HEK293 (cell line): ENCODE data around the gene ACAN.

Source experiments
- CTCF ChIA-PET: fragments of 350-600 bp; formaldehyde crosslinking; extraction: SDS; loops from one replicate; lab custom pipeline; 2021; ENCODE audit warnings: antibody characterized with exemption; lab: Yijun Ruan, JAX
- POLR2A ChIA-PET: fragments of 300-600 bp; formaldehyde crosslinking; extraction: SDS; loops from one replicate; lab custom pipeline; 2020; ENCODE audit warnings: antibody characterized with exemption, inconsistent platforms; lab: Yijun Ruan, JAX
- H3K27ac ChIP-seq: fragments of 200-500 bp; sonication (Bioruptor generic); 2 replicates; pipeline ENCODE4 v1.5.1; 2014; ENCODE audit warnings: low read depth, low read length, control low read depth, inconsistent platforms; ENCODE audit errors: extremely low read depth
- H3K36me3 ChIP-seq, 2 experiments: fragments of 200-500 bp in 1 of 2; sonication (Bioruptor generic) in 1 of 2; 1 replicate in 1 of 2; 2 replicates in 1 of 2; pipeline ENCODE4 v1.5.1; 2014 to 2017; ENCODE audit warnings: inconsistent platforms in 2 of 2, low read length in 2 of 2; ENCODE audit not compliant: control insufficient read depth in 2 of 2, insufficient read depth in 1 of 2
- H3K4me1 ChIP-seq: fragments of 200-500 bp; sonication (Bioruptor generic); 2 replicates; pipeline ENCODE4 v1.5.1; 2014; ENCODE audit warnings: mild to moderate bottlenecking, low read length, inconsistent platforms; ENCODE audit not compliant: control insufficient read depth, insufficient read depth
- H3K4me3 ChIP-seq: 2 replicates; pipeline ENCODE4 v1.5.1; 2011; ENCODE audit warnings: low read depth, mild to moderate bottlenecking, control low read depth, low read length, moderate library complexity
- H3K9me3 ChIP-seq: fragments of 200-500 bp; sonication (Bioruptor generic); 2 replicates; pipeline ENCODE4 v1.5.1; 2014; ENCODE audit warnings: low read depth, low read length, inconsistent platforms; ENCODE audit not compliant: control insufficient read depth, insufficient read depth
- GLIS2 ChIP-seq: fragments of 450-650 bp; formaldehyde crosslinking; IDR thresholded peaks from 2 replicates; pipeline ENCODE4 v1.5.1; 2016; ENCODE audit warnings: missing biosample characterization, missing genetic modification characterization
- KLF10 ChIP-seq: fragments of 450-650 bp; IDR thresholded peaks from 2 replicates; pipeline ENCODE4 v1.5.1; 2018; ENCODE audit warnings: missing biosample characterization, mild to moderate bottlenecking, missing genetic modification characterization
- SETDB1 ChIP-seq: IDR thresholded peaks from one replicate; pipeline ENCODE4 v1.6.1; 2017; ENCODE audit warnings: mild to moderate bottlenecking, low read length, moderate library complexity, mixed read lengths; ENCODE audit not compliant: insufficient read length
- SP7 ChIP-seq: fragments of 450-650 bp; formaldehyde crosslinking; IDR thresholded peaks from 2 replicates; pipeline ENCODE4 v1.5.1; 2016; ENCODE audit warnings: missing biosample characterization, missing genetic modification characterization
- YY2 ChIP-seq: fragments of 450-650 bp; formaldehyde crosslinking; IDR thresholded peaks from 2 replicates; pipeline ENCODE4 v1.5.1; 2016; ENCODE audit warnings: missing biosample characterization, missing genetic modification characterization
- ZEB2 ChIP-seq: fragments of 450-650 bp; formaldehyde crosslinking; IDR thresholded peaks from 2 replicates; pipeline ENCODE4 v1.5.1; 2016; ENCODE audit warnings: missing biosample characterization, missing genetic modification characterization
- ZFP69B ChIP-seq: fragments of 450-650 bp; formaldehyde crosslinking; IDR thresholded peaks from 2 replicates; pipeline ENCODE4 v1.5.1; 2016; ENCODE audit warnings: missing biosample characterization, missing genetic modification characterization
- ZNF10 ChIP-seq: fragments of 450-650 bp; formaldehyde crosslinking; IDR thresholded peaks from 2 replicates; pipeline ENCODE4 v1.5.1; 2017; ENCODE audit warnings: missing biosample characterization, missing genetic modification characterization
- ZNF174 ChIP-seq: fragments of 450-650 bp; formaldehyde crosslinking; IDR thresholded peaks from 2 replicates; pipeline ENCODE4 v1.5.0; 2017; ENCODE audit warnings: missing biosample characterization, mild to moderate bottlenecking, missing genetic modification characterization
- ZNF18 ChIP-seq: fragments of 450-650 bp; formaldehyde crosslinking; IDR thresholded peaks from 2 replicates; pipeline ENCODE4 v1.5.1; 2016; ENCODE audit warnings: missing biosample characterization, missing genetic modification characterization
- ZNF214 ChIP-seq: fragments of 450-650 bp; formaldehyde crosslinking; IDR thresholded peaks from 2 replicates; pipeline ENCODE4 v1.5.1; 2017; ENCODE audit warnings: missing biosample characterization, mild to moderate bottlenecking, missing genetic modification characterization, borderline replicate concordance
- ZNF24 ChIP-seq: fragments of 450-650 bp; formaldehyde crosslinking; IDR thresholded peaks from 2 replicates; pipeline ENCODE4 v1.5.1; 2016; ENCODE audit warnings: missing biosample characterization, missing genetic modification characterization
- ZNF37A ChIP-seq: fragments of 450-650 bp; IDR thresholded peaks from 2 replicates; pipeline ENCODE4 v1.5.1; 2018; ENCODE audit warnings: missing biosample characterization, missing genetic modification characterization
- ZNF416 ChIP-seq: fragments of 450-650 bp; formaldehyde crosslinking; IDR thresholded peaks from 2 replicates; pipeline ENCODE4 v1.5.1; 2016; ENCODE audit warnings: missing biosample characterization, missing genetic modification characterization
- ZNF423 ChIP-seq: fragments of 450-650 bp; formaldehyde crosslinking; IDR thresholded peaks from 2 replicates; pipeline ENCODE4 v1.5.1; 2016; ENCODE audit warnings: missing biosample characterization, missing genetic modification characterization
- ZNF48 ChIP-seq: fragments of 450-650 bp; formaldehyde crosslinking; IDR thresholded peaks from 2 replicates; pipeline ENCODE4 v1.5.1; 2016; ENCODE audit warnings: missing biosample characterization, missing genetic modification characterization
- ZNF610 ChIP-seq: fragments of 450-650 bp; formaldehyde crosslinking; IDR thresholded peaks from 2 replicates; pipeline ENCODE4 v1.5.1; 2016; ENCODE audit warnings: missing biosample characterization, missing genetic modification characterization, borderline replicate concordance
- ZNF664 ChIP-seq: fragments of 450-650 bp; formaldehyde crosslinking; IDR thresholded peaks from 2 replicates; pipeline ENCODE4 v1.5.1; 2016; ENCODE audit warnings: missing biosample characterization, missing genetic modification characterization
- ZNF701 ChIP-seq: fragments of 450-650 bp; formaldehyde crosslinking; IDR thresholded peaks from 2 replicates; pipeline ENCODE4 v1.5.1; 2016; ENCODE audit warnings: missing biosample characterization, missing genetic modification characterization
- ZNF747 ChIP-seq: fragments of 450-650 bp; formaldehyde crosslinking; IDR thresholded peaks from 2 replicates; pipeline ENCODE4 v1.5.1; 2016; ENCODE audit warnings: missing biosample characterization, missing genetic modification characterization

The ACAN gene

GRCh38 chr15:88897456-88898194 is 94.4 kb downstream of the ACAN start (continued):
- TF ChIP-seq ZNF18 (tag by site-specific recombination) (no peak), SP7 (tag by site-specific recombination) (peak; percentile 41; the same call in 1 of the 2 replicates)

GRCh38 chr15:88898736-88899135 is 95.5 kb downstream of the ACAN start:
- TF ChIP-seq GLIS2 (tag by site-specific recombination) = no peak
- TF ChIP-seq ZNF664 = no peak
- no peak for TF ChIP-seq ZNF10 (tag by site-specific recombination)
- TF ChIP-seq YY2 (tag by site-specific recombination) = no peak
- TF ChIP-seq ZNF747 = no peak
- TF ChIP-seq ZNF701 (tag by site-specific recombination) = no peak
- no peak for TF ChIP-seq ZNF423
- TF ChIP-seq ZNF24 (tag by site-specific recombination) = no peak
- TF ChIP-seq SETDB1 = no peak
- TF ChIP-seq ZEB2 (tag by site-specific recombination) = no peak
- TF ChIP-seq ZNF214 (tag by site-specific recombination) = no peak
- TF ChIP-seq ZNF174 (tag by site-specific recombination) = no peak
- TF ChIP-seq ZNF416 (tag by site-specific recombination) = no peak
- no peak for TF ChIP-seq KLF10 (tag by site-specific recombination)
- TF ChIP-seq ZNF610 (tag by site-specific recombination) = no peak
- TF ChIP-seq, all 188 proteins: peak for 0
- H3K4me1 ChIP-seq = peaks cover 15% of the 10 kb centered on the region
- H3K9me3 ChIP-seq = no peaks in the 10 kb centered on the region
- CTCF ChIA-PET = interaction anchor here (0.5 to 2.0 kb wide), 5 partner anchors 13 to 132 kb away, joined by 3 to 9 read pairs (median 4); no protein-coding TSS in a partner anchor
- no peak overlapping the region for H3K27ac ChIP-seq
- POLR2A ChIA-PET = interaction anchor here (0.7 kb wide), 2 partner anchors 98 to 419 kb away, joined by 3 read pairs; no protein-coding TSS in a partner anchor
- H3K4me3 ChIP-seq = no peak overlapping the region
- peaks cover 11 to 43% of the 10 kb centered on the region in 2 experiments; a peak in 2 of 3 replicates for H3K36me3 ChIP-seq

GRCh38 chr15:88899251-88899650 is 96.0 kb downstream of the ACAN start:
- ChIA-PET CTCF (interaction anchor here (1.4 kb wide), 1 partner anchor 21 kb away, joined by 6 read pairs; no protein-coding TSS in a partner anchor), POLR2A (no interaction called here)
- peaks cover 15% of the 10 kb centered on the region for H3K4me1 ChIP-seq
- no peak overlapping the region for H3K4me3 ChIP-seq
- no peak overlapping the region for H3K27ac ChIP-seq
- no peaks in the 10 kb centered on the region for H3K9me3 ChIP-seq
- TF ChIP-seq ZNF18 (tag by site-specific recombination) (no peak), ZNF48 (tag by site-specific recombination) (no peak), ZFP69B (peak; percentile 25; the same call in 1 of the 2 replicates), YY2 (tag by site-specific recombination) (no peak), ZNF37A (tag by site-specific recombination) (no peak)
- peaks cover 11 to 49% of the 10 kb centered on the region in 2 experiments; a peak in 2 of 3 replicates for H3K36me3 ChIP-seq
